ENCODE data around the gene GMPR2.

- TF ChIP-seq CTCF (IDR thresholded peaks at IDR 0.05) (no peak), POLR2A (IDR thresholded peaks at IDR 0.05) (no peak)
Observed at GRCh38 chr14:24198814-24199524, 33.8 kb upstream of the GMPR2 start.
